HG03103 (cell line): Measurements from ENCODE around the gene TMEM204.

ENCODE experiments used
- ATAC-seq: cut with Tn5 transposase; IDR thresholded peaks from one replicate; pipeline ENCODE4 v1.9.1; 2021; ENCODE audit warnings: low read depth; ENCODE audit not compliant: unreplicated experiment

The TMEM204 gene

DNA sequence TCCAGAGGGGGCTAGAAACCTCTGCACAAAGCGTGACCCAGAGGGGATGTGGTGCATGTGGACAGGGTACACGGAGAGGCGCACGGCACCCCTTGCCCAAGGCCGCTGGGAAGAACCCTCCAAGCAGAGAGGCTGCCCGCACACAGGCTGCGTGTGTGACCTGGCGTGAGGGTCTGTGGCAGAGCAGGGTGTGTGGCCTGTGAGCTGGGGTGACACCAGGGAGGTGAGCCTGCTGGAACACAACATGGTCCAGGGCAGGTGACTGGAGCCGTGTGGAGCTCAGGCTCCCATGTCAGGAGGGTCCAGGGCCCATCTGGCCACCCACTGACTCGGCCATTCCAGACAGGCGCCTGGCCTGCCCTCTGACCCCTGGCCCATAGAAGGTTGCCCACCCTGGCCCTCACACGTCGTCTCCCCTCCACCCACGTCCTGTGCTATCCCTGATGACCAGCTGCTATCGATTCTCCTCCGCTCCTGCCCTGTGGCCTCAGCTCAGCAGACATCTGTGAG, 14.8 kb upstream of the TMEM204 start:
- no peak for ATAC-seq

GRCh38 chr16:1519831-1520230, 13.6 kb upstream of the TMEM204 start:
- ATAC-seq, result no peak

- no peak for ATAC-seq
Measured at GRCh38 chr16:1520461-1520860, 13.0 kb upstream of the TMEM204 start.

DNA sequence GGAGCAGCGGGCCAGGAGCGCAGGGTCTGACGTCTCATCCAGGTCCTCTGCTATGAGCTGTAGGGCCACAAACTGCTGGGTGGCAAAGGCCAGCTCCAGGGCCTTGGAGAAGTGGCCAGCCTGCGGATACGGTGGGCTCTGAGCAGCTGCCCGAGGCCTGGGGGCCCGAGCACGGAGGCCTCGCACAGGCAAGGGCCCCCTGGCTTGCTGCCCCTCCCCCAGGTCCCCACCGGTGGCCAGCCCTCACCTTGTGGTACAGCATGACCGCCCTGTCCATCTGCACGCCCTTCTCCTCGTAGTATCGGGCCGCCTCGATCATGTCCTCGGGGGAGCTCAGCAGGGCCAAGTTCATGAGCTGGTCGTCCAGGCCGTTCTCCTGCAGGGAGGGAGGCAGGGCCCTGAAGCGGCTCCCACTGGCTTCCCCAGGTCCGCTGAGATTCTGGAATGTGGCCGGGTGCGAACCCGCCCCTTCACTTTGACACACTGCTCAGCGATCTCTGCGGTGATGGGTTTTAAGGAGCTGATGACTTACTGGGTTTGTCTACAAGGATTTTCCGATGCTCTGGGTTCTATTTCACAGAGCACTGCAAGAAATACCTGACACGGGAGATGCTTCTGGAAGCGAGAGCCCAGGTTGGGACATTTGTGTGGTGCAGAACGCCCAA, 9.8 kb upstream of the TMEM204 start:
- no peak for ATAC-seq

- no peak for ATAC-seq
Measured at GRCh38 chr16:1524366-1524765, 9.1 kb upstream of the TMEM204 start.

- no peak for ATAC-seq
Measured at GRCh38 chr16:1525871-1526607, 7.4 kb upstream of the TMEM204 start.

DNA sequence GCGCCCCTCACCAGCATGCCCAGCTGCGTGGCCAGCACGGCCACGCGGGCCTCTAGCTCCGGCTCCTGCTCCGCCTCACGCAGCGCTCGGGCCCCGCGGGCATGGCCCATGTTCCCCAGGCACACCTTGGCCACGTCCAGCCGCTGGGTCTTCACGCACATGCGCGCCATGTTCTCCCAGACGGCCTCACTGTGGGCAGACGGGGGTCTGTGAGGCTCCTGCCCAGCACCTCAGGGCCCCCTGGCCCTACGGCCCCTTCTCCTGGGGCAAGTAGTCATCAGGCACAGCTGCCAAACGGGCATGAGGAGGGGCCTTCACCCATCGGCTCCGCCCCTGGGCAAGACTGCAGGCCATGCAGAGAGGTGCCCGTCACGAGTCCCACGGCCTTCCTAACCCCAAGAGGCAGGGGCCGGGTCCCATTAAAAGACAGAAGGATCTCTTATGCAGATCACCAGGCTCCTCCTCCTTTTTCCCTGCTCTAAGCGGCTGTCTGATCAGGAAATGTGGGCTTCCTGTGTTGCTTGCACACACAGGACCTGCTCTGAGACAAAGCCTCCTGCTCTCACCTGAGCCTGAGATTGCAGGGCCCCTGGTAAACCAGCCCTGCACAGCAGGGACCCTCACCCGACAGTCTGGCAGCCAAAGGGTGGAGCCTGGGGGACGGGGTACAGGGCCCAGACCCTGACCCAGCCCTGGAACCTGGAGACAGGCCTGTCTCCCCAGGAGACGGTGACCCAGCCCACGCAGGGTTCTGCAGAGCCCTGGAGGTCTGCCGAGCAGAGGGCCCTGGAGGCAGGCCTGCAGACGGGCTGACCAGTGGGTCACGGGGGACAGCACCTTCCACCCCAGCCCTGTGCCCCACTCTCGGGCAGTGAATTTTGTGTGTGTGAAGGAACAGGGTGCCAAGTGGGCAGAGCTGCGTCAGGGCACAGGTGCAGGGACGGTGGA, 6.6 kb upstream of the TMEM204 start:
- ATAC-seq, result no peak

GRCh38 chr16:1527836-1528811, 5.3 kb upstream of the TMEM204 start:
- no peak for ATAC-seq

GRCh38 chr16:1528921-1529537, 4.4 kb upstream of the TMEM204 start:
- ATAC-seq, result no peak

DNA sequence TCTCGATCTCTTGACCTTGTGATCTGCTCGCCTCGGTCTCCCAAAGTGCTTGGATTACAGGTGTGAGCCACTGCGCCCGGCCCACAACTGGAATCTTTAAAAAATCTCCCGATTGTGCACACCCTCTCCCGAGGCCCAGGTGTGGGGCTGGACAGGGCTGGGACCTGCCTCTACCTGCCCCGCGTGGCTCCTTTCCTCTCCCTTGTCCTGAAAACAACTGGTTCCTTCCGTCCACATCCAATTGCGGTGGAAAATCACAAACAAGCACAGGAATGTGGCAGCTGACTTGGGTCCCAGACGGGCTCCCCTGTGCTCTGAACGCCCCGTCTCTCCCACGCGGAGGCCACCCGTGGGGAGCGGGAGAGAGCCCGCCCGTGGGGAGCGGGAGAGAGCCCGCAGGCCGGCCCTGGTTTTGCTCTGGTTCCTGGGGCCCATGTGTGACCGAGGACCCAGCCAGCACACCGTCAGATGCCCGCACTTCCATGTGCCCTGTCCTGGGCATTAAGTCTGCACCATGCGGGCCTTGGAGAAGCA, 3.0 kb upstream of the TMEM204 start:
- ATAC-seq, result no peak

DNA sequence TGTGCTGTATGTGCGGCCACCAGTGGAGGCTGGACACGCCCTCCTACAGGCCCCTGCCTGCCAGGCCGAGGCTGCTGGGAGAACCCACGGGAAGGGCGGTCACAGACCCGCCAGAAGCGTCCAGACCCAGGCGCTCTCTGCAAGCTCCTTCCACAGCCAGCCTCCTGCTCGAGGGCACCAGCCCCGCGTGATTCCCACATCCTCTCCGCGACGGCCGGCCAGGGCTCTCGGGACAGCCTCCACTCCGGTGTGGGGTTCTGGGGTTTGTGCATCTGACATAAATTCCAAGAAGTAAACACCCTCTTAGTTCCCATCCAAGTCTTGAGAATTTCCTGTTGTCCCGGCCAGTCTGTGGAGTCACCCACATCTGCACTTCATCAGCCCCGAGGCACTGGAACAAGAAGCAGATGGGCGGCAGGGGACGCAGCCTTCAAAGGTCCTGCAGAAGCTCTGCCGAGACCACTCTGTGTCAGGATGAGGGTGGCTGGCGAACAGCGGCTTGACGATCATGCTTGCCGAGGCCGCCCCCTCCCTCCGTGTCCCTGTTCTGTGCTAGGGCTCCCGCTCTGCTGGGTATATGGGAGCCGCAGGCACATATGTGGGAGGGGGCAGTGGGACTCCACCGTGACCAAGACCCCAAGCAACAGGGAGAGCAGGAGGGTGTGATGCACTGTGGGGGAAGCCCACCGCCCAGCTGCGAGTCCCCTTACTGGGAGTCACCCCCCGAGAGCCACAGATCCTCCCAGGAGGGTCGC, 2.4 kb upstream of the TMEM204 start:
- ATAC-seq, result no peak

DNA sequence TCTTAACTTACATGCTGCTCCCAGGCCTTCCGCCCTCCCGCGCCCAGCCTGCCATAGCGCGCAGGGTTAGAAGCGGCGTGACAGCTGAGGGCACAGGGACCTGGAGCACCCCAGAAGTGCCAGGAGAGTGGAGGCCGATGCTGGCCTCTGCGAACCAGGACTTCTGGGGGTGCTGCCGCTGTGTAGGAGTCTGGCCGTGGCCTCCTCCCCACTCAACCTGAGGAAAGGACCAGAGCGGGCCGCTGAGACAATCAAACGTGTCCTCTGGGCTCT, 1.9 kb upstream of the TMEM204 start:
- ATAC-seq, result no peak

DNA sequence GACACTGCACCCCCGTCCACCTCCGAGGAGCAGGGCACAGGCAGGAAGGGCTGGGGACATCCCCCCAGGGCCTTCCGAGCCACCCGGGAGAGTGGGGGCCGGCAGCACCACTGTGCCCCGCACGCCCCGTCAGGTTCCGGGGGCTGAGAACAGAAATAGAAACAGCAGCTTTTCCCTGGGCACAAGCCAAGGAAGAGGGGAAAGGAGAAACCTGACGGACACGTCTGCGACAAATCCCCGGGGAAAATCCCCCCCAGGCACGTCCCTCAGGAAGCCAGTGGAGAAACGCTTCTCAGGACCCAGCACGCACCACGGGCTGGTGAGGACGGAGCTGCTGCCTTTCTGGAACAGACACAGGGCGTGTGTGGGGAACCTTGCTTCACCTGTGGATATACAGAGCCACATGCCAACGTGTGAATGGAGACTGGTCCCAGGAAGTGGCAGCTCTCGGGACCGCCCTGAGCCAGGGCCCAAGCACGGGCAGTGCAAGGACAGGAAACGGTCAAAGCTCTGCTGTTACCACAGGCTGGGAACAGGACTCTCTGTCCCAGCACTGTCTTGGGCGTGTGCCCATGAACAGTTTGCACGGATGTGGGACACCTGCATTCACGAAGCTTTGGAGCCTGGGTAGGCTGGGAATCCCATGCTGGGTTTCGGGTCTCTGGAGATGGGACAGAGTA, 1.2 kb upstream of the TMEM204 start:
- no peak for ATAC-seq

DNA sequence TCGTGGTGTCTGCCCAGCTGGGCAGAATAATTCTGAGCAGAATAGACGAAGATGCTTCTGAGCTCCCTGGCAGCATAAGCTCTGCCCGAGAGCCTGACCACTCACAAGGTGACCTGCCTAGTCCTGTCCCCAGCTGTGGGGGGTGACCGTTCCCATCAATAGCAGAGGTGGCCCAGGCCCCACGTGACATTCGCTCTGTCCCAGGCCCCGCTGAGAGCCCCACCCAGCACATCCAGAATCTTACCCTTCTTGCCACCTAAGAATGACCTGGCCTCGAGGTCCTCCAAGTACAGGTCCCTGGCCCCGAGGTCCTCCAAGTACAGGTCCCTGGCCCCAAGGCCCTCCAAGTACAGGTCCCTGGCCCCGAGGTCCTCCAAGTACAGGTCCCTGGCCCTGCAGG, 695 bp upstream of the TMEM204 start:
- ATAC-seq, result no peak

DNA sequence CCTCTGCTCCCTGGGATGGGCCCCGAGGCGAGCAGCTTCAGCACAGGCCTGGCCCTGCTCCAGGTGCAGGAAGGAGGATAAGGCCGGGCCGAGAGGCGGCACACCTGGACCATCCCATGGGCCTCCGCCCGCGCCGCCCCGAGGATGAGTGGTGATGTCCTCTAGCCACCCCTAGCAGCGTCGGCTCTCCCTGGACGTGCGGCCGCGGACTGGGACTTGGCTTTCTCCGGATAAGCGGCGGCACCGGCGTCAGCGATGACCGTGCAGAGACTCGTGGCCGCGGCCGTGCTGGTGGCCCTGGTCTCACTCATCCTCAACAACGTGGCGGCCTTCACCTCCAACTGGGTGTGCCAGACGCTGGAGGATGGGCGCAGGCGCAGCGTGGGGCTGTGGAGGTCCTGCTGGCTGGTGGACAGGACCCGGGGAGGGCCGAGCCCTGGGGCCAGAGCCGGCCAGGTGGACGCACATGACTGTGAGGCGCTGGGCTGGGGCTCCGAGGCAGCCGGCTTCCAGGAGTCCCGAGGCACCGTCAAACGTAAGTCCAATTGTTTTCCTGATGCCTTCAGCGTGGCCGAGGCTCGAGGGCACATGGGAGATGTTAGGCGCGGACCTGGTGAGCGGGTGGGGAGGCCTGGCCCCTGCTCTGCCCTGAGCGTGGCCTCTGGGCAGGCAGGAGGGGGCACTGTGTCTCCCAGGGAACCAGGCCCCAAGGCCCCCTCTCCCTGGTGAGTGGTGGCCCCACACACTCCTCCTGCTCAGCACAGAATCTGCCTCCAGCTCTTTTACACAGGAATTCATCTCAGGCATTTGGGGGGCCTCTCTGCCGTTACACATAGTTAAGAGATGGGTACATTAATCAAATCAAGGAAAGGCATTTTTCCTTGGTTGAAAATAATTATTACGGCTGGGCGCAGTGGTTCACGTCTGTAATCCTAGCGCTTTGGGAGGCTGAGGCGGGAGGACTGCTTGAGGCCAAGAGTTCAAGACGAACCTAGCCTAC, 855 bp downstream of the TMEM204 start:
- no peak for ATAC-seq

DNA sequence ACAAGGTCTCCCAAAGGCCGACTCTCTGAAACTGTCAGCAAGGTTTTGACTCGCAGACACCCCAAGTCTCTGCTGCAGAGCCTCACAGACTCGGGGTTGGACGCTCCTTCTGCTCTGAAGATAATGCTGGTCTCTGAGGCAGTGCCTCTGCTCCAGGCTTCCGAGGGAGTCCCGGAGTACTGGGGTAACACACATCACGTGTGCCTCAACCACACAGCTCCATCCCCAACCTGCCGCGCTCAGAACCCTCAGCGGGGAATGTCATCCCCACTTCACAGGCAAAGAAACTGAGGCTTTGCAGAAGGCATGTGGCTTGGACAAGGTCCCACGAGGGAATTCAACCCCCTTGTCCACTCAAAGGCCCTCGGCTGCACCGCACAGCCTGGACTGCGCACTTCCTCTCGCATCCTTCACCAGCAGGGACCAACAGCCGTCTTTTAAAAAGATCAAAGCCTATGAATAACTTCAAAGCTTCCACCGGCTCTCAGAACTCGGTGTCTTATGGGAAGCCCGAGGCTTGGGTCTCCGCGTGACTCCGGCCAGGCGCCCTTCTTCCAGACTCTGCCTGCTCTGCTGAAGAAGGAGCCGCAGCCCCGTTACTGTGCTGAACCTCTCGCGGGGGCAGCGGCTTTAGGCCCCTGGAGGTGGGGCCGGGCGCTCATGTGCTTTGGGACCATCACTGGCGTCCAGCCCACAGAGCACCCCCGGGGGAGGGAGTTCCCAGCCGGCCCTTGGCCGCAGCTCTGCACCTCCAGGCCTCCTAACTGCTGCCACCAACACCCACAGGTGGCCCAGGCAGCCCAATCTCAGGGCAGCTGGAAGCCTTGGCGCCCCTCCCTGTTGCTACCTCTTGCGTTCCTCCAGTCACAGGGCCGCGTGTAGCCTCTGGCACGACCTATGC, 2.2 kb downstream of the TMEM204 start:
- no peak for ATAC-seq
